Body of pancreas (tissue), 4 donors: Measurements from ENCODE around the gene RAPGEF1.

Experiments used
- POLR2A ChIP-seq, 3 donors: fragments of 450-650 bp; IDR thresholded peaks; one replicate each; pipeline ENCODE4 v1.6.1; 2016; ENCODE audit warnings: antibody characterized with exemption in 3 of 3, mild to moderate bottlenecking in 2 of 3
- TF ChIP-seq, protein P1 (sequence below), 7 experiments: fragments of 450-650 bp in 4 of 7; fragments of 200-600 bp in 3 of 7; sonication (generic) in 3 of 7; IDR thresholded peaks; one replicate each; pipeline ENCODE4 v1.5.1; 2016 to 2019; ENCODE audit warnings: antibody characterized with exemption in 7 of 7

DNA sequence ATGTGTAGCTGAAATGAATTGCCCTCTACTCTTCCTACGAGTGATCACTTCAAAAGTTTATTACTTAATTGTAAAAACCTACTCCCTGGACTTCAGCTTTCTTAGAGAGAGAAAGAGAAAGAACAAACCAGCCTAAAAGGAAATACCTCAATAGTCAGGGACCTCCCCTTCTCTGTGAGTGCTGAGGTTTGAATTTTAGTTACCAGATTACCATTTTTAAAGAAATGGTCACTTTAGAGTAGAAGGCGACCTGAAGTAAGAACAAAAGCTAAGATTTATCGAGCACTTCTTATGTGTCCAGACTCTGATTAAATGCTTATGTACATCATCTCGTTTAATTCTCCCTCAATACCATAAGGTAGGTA is 11.3 kb downstream of the RAPGEF1 start:
- TF ChIP-seq, protein P1, sequence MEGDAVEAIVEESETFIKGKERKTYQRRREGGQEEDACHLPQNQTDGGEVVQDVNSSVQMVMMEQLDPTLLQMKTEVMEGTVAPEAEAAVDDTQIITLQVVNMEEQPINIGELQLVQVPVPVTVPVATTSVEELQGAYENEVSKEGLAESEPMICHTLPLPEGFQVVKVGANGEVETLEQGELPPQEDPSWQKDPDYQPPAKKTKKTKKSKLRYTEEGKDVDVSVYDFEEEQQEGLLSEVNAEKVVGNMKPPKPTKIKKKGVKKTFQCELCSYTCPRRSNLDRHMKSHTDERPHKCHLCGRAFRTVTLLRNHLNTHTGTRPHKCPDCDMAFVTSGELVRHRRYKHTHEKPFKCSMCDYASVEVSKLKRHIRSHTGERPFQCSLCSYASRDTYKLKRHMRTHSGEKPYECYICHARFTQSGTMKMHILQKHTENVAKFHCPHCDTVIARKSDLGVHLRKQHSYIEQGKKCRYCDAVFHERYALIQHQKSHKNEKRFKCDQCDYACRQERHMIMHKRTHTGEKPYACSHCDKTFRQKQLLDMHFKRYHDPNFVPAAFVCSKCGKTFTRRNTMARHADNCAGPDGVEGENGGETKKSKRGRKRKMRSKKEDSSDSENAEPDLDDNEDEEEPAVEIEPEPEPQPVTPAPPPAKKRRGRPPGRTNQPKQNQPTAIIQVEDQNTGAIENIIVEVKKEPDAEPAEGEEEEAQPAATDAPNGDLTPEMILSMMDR (IDR thresholded peaks at IDR 0.05): no peak
- TF ChIP-seq POLR2A (IDR thresholded peaks at IDR 0.05): no peak
